Measurements from ENCODE around the gene CSK.

The CSK gene

DNA sequence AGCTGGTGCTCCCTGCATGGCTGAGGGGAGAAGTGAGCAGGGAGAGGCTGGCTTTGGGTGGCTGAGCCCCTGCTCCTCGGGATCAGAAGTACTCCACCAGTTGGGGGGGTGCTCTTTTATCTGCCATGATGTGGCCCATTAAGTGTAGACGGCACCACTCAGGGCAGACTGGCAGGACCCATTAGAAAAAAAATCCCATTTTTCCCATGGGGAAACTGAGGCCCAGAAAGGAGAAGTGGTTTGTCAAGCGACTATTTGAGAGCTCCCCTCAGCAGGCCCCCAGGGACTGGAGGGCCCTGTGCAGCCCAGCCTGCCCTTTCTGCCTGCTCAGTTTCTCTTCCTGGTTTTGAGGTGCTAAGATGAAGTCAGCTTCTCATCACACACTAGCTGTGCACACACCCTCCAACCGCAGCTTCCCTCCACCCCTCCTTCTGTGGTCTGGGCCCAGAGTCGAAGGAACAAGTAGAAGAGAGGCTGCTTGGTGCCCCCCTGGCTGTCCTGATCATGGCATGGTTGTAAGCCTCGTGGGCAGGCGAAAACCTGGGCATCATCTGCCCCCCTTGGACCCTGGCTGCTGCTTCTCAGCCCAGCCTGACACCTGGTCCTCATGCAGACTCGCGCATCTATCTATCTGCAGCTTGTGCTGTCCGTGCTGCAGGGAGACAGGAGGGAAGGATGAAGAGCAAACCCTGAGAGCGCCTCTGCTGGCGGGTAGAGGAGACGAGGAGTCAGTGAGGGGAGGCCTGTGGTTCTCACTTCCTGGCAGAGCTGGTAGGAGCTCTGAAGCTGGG is 5.6 kb downstream of the CSK start:
- peak; percentile 73 to 79 (median 75) for DNase-seq (ENCODE audit: low read depth in 3 of 3)

- no peak for DNase-seq (ENCODE audit: low read depth in 3 of 3)
These were observed 6.3 kb downstream of the CSK start for GRCh38 chr15:74788042-74788682.

- no peak for DNase-seq (ENCODE audit: low read depth in 3 of 3)
These were observed 6.8 kb downstream of the CSK start for GRCh38 chr15:74788683-74789151.

DNA sequence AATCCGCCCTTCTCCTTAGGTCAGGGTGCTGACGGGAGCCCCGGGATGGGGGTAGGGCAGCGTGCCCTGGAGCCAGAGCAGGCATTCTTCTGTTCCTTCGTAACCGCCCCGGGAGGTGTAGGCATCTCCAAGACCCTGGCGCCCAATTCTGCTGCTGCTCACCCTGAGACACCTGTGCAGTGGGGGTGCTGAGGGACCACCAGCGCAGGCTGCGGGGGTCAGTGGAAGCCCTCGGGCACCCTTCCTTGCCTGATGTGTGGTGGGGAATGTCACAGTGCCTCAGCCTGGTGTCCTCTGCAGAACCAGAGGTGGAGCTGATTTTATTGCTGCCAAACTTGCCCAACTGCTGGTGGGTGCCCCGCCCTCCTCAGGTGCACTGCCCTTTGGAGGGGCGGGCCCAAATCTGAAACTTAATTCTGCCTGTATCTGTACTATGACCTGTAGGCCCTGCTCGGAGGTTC is 7.3 kb downstream of the CSK start:
- no peak for DNase-seq (ENCODE audit: low read depth in 3 of 3)

DNA sequence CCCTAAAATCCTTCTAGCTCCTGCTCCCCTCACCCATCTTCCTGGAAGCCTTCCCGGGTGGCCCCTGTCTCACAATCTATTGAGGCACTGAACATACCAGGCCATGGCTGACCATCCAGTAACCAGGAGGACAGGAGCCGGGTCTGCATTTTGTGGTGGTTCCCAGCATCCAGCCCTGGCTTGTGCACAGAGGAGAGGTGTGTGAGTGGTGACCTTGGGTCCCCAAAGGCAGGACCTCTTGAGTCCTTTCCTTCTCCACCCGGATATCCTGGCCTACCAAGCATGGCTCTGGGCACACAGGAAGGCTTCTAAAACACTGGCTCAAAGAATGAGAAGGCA is 7.8 kb downstream of the CSK start:
- no peak for DNase-seq (ENCODE audit: low read depth in 3 of 3)

DNA sequence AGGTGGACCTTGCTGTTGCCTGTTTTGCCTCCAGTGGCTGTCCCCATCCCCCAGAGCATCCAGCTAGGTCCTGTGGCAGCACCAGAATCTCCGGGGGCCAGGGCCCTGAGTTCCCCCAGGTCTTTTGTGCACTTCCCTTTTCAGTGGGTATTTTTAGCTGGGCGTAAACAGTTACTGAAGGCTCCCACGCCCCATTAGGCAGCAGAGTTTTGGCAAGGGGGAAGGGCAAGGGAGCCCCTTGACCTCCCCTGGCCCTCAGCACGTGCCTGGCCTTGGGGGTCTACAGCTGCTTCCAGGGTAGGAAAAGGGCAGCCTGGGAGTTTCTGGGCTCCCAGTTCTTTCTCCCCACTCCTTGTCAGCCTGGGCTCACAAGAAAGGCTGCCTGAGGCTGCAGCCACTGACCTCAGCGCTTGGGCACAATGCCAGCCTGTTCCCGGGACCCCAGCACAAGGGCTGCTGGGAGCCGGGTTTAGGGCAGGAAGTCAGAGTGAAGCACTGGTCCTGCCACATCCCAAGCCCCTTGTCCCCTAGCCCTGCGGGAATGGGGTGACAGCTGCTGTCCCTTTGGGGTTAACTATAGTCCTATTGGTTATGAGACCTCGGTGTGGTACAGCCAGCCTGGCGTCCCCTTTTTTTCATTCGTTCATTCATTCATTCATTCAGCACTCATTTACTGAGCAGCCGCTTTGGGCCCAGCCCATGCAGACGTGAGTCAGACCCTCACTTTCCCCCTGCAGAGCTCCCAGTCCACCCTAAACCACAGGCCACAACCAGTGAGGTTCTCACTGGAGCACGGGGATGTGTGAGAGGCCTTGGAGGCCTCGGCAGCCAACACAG is 8.4 kb downstream of the CSK start:
- no peak for DNase-seq (ENCODE audit: low read depth in 3 of 3)

- DNase-seq (ENCODE audit: low read depth in 3 of 3): no peak
These were observed 9.1 kb downstream of the CSK start for GRCh38 chr15:74791007-74791406.

- DNase-seq (ENCODE audit: low read depth in 3 of 3): no peak
These were observed 9.8 kb downstream of the CSK start for GRCh38 chr15:74791667-74792066.

DNA sequence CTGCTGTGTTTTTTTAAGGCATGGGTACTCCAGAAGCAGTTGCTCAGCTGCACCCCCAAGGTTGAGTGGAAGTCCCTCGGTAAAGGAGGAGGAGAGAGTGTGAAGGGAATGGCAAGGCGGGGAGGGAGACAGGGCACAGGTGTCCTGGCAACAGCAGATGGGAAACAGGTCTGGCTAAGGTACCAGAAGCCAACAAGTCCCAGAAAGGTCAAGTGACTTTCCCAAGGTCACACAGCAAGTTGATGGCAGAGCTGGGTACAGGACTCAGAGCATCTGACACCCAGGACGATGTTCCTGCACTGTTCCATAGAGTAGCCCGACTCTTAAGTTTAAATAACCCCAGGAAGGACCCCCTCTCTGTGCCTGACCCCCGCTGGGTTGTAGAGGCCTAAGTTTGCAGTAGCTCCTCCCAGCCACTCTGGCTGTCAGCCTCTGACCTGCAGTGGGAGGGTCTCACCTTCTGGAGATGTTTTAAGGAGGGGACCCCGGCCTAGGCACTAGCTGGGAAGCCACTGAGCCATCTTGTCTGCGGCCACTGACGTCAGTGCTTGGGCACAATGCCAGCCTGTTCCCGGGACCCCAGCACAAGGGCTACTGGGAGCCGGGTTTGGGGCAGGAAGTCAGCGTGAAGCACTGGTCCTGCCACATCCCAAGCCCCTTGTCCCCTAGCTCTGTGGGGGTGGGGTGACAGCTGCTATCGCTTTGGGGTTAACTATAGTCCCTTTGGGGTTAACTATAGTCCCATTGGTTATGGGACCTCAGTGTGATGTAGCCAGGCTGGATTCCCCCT is 10.5 kb downstream of the CSK start:
- no peak for DNase-seq (ENCODE audit: low read depth in 3 of 3)

DNA sequence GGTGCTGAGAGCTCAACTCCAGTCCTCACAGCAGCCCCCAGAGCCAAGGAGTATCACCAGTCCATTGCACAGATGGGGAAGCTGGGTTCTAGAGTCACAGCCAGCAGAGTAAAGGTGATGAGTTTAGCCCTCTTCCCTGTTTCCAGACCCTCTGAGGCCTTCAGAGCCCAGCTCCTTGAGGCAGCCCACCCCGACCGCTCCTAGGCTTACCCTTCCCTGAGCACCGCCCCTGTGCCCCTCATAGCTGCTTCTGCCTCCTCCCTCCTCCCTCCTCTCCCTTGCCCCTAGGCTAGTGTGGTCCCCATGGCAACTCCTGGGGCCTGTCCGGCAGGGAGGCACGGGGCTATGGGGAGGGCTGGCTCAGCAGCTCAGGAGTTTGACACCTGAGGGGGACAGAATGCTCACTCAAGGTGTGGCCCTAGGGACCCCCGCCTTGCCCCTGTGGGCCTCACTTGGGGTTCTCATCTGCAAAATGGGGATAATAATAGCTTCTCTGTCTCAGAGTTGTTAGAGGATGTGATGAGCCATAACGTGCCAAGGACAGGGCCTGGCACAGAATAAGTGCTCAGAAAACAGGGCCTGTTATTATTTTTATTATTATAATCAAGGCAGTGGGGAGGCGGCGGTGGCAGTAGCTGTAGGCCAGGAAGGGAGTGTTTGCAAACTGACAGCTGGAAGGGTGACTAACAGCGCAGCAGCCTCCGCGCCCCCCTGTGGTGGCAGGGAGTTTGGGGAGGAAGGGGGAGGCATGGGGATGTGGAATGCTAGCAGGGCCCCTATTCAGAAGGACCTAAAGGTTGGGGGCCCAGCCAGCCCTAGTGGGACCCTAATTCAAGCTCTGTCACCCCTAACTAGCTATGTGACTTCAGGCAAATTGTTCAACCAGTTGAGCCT is 11.5 kb downstream of the CSK start:
- peak in 2 of 3 experiments; percentile 55 to 57 for DNase-seq (ENCODE audit: low read depth in 3 of 3)

- DNase-seq (ENCODE audit: low read depth in 3 of 3): no peak
These were observed 12.5 kb downstream of the CSK start for GRCh38 chr15:74794248-74794969.

DNA sequence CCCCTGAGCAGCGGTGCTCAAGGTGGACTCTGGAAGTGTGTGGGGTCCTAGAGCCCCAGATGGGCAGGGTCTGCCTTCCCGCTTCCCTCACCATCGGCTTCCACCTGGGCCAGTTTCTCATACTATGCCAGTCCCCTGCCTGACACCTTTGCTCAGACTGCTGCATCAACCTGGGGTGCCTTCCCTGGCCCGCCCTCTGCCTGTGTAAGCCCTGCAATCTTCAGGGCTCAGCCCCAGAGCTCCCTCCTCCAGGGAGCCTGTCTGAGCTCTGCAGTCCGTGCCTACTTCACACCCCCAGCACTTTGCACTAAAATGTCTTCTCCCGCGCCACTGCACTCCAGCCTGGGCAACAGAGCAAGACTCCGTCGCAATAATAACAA is 13.1 kb downstream of the CSK start:
- no peak for DNase-seq (ENCODE audit: low read depth in 3 of 3)

DNA sequence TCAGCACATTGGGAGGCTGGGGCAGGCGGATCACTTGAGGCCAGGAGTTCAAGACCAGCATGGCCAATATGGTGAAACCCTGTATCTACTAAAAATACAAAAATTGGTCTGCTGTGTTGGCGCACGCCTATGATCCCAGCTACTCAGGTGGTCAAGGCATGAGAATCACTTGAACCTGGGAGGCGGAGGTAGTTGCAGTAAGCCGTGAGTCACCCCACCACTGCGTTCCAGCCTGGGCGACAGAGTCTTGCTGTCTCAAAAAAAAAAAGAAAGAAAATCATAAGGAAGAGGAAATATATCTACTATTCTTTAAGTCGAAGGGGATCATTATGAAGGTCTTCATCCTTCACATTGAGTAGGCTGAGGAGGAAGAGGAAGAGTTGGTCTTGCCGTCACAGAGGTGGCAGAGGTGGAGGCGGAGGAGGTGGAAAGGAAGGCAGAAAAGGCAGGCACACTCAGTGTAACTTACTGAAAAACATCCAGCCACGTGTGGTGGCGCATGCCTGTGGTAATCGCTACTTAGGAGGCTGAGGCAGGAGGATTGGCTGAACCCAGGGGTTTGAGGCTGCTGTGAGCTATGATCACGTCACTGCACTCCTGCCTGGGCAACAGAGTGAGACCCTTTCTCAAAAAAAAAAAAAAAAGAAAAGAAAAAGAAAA is 14.2 kb downstream of the CSK start:
- no peak for DNase-seq (ENCODE audit: low read depth in 3 of 3)

GRCh38 chr15:74798388-74799254 is 16.7 kb downstream of the CSK start:
- no peak for DNase-seq (ENCODE audit: low read depth in 3 of 3)

DNA sequence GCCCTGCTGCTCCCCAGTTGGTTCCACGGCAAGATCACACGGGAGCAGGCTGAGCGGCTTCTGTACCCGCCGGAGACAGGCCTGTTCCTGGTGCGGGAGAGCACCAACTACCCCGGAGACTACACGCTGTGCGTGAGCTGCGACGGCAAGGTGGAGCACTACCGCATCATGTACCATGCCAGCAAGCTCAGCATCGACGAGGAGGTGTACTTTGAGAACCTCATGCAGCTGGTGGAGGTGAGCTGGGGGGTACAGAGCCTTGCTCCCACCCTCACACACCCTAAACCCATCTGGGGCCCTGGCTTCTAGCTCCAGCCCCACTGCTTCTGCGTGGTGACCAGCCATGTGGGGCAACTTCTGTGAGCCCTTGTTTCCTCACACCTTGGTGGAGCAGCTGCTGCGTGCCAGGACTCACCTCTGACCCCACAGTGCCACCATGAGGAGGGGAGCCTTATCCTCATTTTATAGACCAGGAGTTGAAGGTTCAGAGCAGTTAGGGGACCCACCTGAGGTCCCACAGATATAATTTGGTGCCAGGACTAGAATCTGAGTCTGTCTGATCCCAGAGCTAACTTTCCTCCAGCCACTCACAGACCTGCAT is 17.5 kb downstream of the CSK start:
- no peak for DNase-seq (ENCODE audit: low read depth in 3 of 3)

DNA sequence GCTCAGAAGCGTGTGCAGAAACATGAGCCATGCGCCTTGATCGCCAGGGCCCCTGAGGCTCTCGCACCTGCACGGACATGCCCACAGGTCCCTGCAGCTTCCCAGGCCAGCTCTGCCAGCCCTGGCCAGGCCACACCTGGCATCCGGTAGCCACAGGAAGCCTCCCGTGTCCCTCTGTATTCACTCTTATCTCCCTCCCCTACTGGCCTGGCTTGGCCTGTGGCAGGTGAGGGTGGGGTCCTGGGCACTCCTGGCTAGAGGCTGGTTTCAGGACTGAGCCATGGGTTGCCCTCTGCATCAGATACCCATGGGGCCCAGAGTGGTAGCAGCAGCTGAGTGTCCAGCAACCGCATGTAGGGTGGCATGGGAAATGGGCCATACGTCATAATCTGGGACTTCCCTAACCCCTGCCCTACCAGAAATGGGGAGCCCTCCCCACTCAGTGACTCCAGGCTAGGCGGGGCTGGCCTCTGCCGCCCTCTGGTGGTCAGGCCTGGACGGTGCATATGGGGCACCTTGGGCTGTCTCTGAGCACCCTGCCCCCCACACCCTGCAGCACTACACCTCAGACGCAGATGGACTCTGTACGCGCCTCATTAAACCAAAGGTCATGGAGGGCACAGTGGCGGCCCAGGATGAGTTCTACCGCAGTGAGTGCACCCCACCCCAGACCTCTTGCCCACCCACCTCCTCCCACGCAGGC is 18.1 kb downstream of the CSK start:
- peak in 2 of 3 experiments; percentile 73 to 80 for DNase-seq (ENCODE audit: low read depth in 3 of 3)

DNA sequence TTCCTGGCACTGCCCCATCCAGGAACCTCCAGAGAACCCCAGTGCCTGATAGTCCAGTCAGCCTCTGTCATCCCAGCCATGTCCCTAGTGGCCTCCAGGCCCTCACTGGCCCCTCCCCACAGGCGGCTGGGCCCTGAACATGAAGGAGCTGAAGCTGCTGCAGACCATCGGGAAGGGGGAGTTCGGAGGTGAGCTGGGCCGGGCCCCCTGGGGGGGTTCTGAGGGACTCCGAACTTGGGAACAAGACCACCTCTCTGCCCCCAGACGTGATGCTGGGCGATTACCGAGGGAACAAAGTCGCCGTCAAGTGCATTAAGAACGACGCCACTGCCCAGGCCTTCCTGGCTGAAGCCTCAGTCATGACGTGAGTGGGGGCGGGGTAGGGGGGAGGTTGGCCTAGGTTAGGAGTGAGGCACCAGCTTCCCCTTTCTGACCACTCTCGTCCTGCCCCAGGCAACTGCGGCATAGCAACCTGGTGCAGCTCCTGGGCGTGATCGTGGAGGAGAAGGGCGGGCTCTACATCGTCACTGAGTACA is 18.7 kb downstream of the CSK start:
- DNase-seq (ENCODE audit: low read depth in 3 of 3): no peak

All from stimulated activated CD4-positive, alpha-beta T cell treated with anti-CD3 and anti-CD28 coated beads, TNF-alpha, amount 100 ng/mL, for 4 hours (primary cell).